CD4-positive, alpha-beta T cell treated with Interleukin-15 for 1 hour (primary cell): ENCODE results near the gene FOLR1.

ENCODE experiments used
- DNase-seq: peaks from one replicate; pipeline ENCODE4 v3.0.0-alpha.2; 2020

Gene FOLR1

GRCh38 chr11:72224564-72225410, 32.8 kb downstream of the FOLR1 start, which contains the start of gene INPPL1:
TSS of gene INPPL1 (plus strand) at chr11:72224767. CDS start at chr11:72224985, 218 bp downstream.
- DNase-seq = no peak

- no peak for DNase-seq
Observed at GRCh38 chr11:72225411-72225951, 33.5 kb downstream of the FOLR1 start.

GRCh38 chr11:72226701-72227100, 34.8 kb downstream of the FOLR1 start:
- no peak for DNase-seq

GRCh38 chr11:72227316-72228228, 35.6 kb downstream of the FOLR1 start:
- no peak for DNase-seq

- no peak for DNase-seq
Observed at GRCh38 chr11:72228229-72228843, 36.4 kb downstream of the FOLR1 start.

- no peak for DNase-seq
Observed at GRCh38 chr11:72228844-72229231, 36.9 kb downstream of the FOLR1 start.

GRCh38 chr11:72229336-72229924, 37.5 kb downstream of the FOLR1 start:
- no peak for DNase-seq

GRCh38 chr11:72229925-72230763, 38.2 kb downstream of the FOLR1 start:
- DNase-seq = no peak

- DNase-seq = no peak
Observed at GRCh38 chr11:72230764-72231365, 38.9 kb downstream of the FOLR1 start.

- DNase-seq = no peak
Observed at GRCh38 chr11:72231396-72232259, 39.7 kb downstream of the FOLR1 start.

GRCh38 chr11:72232260-72233055, 40.5 kb downstream of the FOLR1 start:
- no peak for DNase-seq

GRCh38 chr11:72233056-72233772, 41.3 kb downstream of the FOLR1 start:
- DNase-seq = no peak

GRCh38 chr11:72233773-72234513, 42.0 kb downstream of the FOLR1 start:
- no peak for DNase-seq

- no peak for DNase-seq
Observed at GRCh38 chr11:72234514-72234830, 42.5 kb downstream of the FOLR1 start.

- no peak for DNase-seq
Observed at GRCh38 chr11:72234920-72235319, 43.0 kb downstream of the FOLR1 start.

- DNase-seq = no peak
Observed at GRCh38 chr11:72235351-72236057, 43.6 kb downstream of the FOLR1 start.

GRCh38 chr11:72236083-72236697, 44.2 kb downstream of the FOLR1 start:
- no peak for DNase-seq
